AG04450 (cell line): ENCODE data around the gene SLC16A12. TPM values are rescaled to one million over a fixed set of nuclear protein-coding genes. Genes with fewer than 3 reads are reported as not detected.

ENCODE experiments used
- CTCF ChIA-PET: fragments of 300-600, 350-600 bp; formaldehyde crosslinking; extraction: SDS; loops from one replicate; lab custom pipeline; 2022; ENCODE audit warnings: antibody characterized with exemption, inconsistent platforms; lab: Charles Lee
- POLR2A ChIA-PET: fragments of 350-600 bp; formaldehyde crosslinking; extraction: SDS; loops from one replicate; lab custom pipeline; 2021; ENCODE audit warnings: antibody characterized with exemption, inconsistent platforms; lab: Yijun Ruan, JAX
- DNase-seq: peaks from one replicate; pipeline ENCODE4 v3.0.0-alpha.2; 2011; ENCODE audit warnings: low read depth, low spot score
- H3K27ac ChIP-seq: one replicate; pipeline ENCODE4 v1.5.1; 2012; ENCODE audit warnings: low read depth, low read length, control low read depth
- H3K27me3 ChIP-seq: one replicate; pipeline ENCODE4 v1.6.0; 2012; ENCODE audit warnings: low read length; ENCODE audit not compliant: control insufficient read depth, insufficient read depth
- H3K4me3 ChIP-seq: 2 replicates; pipeline ENCODE4 v1.5.1; 2011; ENCODE audit warnings: mild to moderate bottlenecking, low read depth, low read length, control low read depth
- H3K9me3 ChIP-seq: 2 replicates; pipeline ENCODE4 v1.5.1; 2012; ENCODE audit warnings: low read length; ENCODE audit not compliant: control insufficient read depth, insufficient read depth
- polyA plus RNA-seq: library from polyadenylated mRNA; depleted of rRNA; stranded (reverse); fragments of >200 nt; gene quantifications from 2 replicates; pipeline ENCODE4 v1.2.3, GENCODE V29; 2011
- TF ChIP-seq, protein P1 (sequence below): IDR thresholded peaks from 2 replicates; pipeline ENCODE4 v1.5.1; 2011; ENCODE audit warnings: low read depth, low read length, control low read depth, inconsistent platforms

Gene SLC16A12
- polyA plus RNA-seq, 1 experiment: 1.5 TPM

DNA sequence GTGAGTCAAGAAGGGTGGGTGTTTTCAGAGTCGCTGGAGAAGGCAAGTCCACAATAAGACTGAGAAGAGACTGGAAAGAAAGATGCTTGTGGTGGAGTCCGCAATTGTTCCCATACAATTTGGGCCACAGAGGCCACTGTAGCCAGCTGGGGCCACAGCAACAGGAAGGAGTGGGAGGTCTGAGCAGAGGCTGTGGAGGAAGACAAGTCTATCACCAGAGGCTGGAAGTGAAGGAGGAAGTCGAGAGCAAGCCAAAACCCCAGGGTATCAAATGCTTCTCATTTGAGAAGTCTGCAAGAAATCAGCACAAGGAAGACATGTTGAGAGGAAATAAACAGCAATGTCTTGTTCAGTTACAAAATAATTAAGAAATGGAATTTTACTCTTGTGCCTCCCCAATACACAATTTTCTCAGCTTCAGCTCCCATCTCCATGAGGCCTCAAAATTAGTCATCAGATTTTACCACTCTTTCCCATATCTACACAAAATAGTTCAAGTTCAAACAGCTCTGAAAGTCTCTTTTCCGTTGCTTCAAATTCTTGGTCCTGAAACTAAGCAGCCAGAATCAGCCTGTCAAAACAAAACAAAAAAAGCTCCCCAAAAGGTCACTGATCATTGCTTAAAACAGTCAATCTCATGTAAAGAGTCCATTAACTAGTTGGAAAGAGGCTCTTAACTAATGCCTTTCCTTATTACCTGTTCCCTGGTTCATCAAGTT is 31.6 kb downstream of the SLC16A12 start:
- TF ChIP-seq, protein P1, sequence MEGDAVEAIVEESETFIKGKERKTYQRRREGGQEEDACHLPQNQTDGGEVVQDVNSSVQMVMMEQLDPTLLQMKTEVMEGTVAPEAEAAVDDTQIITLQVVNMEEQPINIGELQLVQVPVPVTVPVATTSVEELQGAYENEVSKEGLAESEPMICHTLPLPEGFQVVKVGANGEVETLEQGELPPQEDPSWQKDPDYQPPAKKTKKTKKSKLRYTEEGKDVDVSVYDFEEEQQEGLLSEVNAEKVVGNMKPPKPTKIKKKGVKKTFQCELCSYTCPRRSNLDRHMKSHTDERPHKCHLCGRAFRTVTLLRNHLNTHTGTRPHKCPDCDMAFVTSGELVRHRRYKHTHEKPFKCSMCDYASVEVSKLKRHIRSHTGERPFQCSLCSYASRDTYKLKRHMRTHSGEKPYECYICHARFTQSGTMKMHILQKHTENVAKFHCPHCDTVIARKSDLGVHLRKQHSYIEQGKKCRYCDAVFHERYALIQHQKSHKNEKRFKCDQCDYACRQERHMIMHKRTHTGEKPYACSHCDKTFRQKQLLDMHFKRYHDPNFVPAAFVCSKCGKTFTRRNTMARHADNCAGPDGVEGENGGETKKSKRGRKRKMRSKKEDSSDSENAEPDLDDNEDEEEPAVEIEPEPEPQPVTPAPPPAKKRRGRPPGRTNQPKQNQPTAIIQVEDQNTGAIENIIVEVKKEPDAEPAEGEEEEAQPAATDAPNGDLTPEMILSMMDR: no peak
- Histone ChIP-seq H3K27ac (no peak overlapping the region), H3K9me3 (no peaks in the 10 kb centered on the region), H3K27me3 (no peaks in the 10 kb centered on the region), H3K4me3 (no peak overlapping the region)
- ChIA-PET CTCF (no interaction called here), POLR2A (no interaction called here)
- DNase-seq: no peak

DNA sequence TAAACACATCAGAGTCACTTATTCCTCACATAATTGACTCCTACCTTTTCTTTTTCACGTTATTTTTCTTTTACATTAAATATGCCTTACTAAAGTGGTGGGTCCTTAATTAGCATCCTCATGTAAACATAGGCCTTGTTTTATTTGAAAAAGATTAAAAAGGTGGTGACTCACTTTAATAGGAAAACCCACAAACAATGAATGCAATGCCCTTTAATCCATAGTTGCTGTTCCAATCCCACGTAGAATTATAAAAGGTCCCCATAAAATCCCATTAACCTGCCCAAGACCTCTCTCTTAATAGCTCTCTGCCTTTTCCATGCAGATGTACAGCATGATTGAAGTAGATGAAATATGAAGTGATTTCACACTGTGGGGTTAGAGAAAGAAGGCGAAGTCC is 32.2 kb downstream of the SLC16A12 start:
- CTCF ChIA-PET: no interaction called here

DNA sequence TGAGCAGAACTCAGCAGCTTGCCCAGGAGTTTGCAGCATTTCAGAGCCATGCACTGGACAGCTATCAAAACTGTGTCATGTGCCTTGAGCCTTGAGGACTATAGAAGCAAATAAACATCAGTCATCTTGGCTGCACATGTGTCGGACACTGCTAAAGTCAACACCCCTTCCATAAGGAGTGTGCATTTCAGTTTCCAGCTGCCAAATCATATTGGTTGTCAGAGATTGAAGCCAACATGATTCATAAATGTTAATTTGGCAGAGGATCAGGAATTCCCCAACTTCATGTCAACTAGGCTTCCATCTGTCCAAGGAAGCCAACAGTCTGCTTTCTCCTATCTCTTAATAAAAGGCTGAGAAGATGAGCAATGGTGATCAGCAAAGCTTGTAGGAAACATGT is 32.8 kb downstream of the SLC16A12 start:
- Histone ChIP-seq H3K9me3 (no peaks in the 10 kb centered on the region), H3K27me3 (no peaks in the 10 kb centered on the region), H3K4me3 (no peak overlapping the region), H3K27ac (no peak overlapping the region)
- ChIA-PET CTCF (no interaction called here), POLR2A (interaction anchor here (1.3 kb wide), 1 partner anchor 13 kb away, joined by 4 read pairs; no protein-coding TSS in a partner anchor)
- TF ChIP-seq, protein P1: no peak
- DNase-seq: no peak

More for the DNA sequence above, 32.2 kb downstream of the SLC16A12 start:
- no peak overlapping the region for H3K27ac ChIP-seq
- no peaks in the 10 kb centered on the region for H3K9me3 ChIP-seq
- TF ChIP-seq, protein P1: no peak
- H3K27me3 ChIP-seq: no peaks in the 10 kb centered on the region
- H3K4me3 ChIP-seq: no peak overlapping the region
- POLR2A ChIA-PET: interaction anchor here (1.3 kb wide), 1 partner anchor 13 kb away, joined by 4 read pairs; no protein-coding TSS in a partner anchor
- DNase-seq: no peak

- Histone ChIP-seq H3K27me3 (no peaks in the 10 kb centered on the region), H3K4me3 (no peak overlapping the region), H3K27ac (no peak overlapping the region), H3K9me3 (no peaks in the 10 kb centered on the region)
- ChIA-PET POLR2A (no interaction called here), CTCF (no interaction called here)
- no peak for DNase-seq
- TF ChIP-seq, protein P1: no peak
These were observed 40.8 kb downstream of the SLC16A12 start for GRCh38 chr10:89494575-89494974.

DNA sequence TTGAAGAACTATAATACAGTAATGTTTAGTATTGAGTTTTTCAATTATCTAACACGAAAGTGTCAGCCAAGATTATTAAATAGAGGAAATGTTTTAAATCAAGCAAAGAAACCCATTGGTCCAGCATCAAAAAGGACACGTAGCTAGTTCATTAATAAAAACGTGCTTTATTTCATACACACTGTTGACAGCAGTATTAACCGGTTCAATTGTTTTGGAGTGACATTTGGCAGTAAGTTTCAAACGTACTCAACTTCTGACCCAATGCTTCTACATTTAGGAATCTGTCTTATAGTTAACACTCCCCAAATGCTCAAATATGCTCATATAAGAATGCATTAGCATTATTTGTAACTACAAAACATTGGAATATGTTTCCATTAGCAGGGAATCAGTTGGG is 41.3 kb downstream of the SLC16A12 start:
- POLR2A ChIA-PET: no interaction called here
- Histone ChIP-seq H3K27ac (no peak overlapping the region), H3K27me3 (no peaks in the 10 kb centered on the region), H3K9me3 (no peaks in the 10 kb centered on the region), H3K4me3 (no peak overlapping the region)
- CTCF ChIA-PET: no interaction called here
- no peak for DNase-seq
- TF ChIP-seq, protein P1: no peak
